ENCODE data around the gene CAMSAP1. TPM values are rescaled to one million over a fixed set of nuclear protein-coding genes. Genes with fewer than 3 reads are reported as not detected.

Gene CAMSAP1
- total and polyA plus RNA-seq, 7 donors, result 2.3 to 37.7 (median 19.4) TPM

GRCh38 chr9:135821116-135821515 lies 86.2 kb downstream of the CAMSAP1 start:
- no peak for DNase-seq
- TF ChIP-seq EP300 (IDR thresholded peaks at IDR 0.05) (no peak), POLR2A (IDR thresholded peaks at IDR 0.05) (no peak), CTCF (IDR thresholded peaks at IDR 0.05) (no peak), POLR2AphosphoS5 (IDR thresholded peaks at IDR 0.05) (no peak)
- intact Hi-C loops (cut with DNase I), result no loop called here
- no peak overlapping the region for H3K27ac ChIP-seq
- H3K9me3 ChIP-seq, result no peaks in the 10 kb centered on the region
- H3K27me3 ChIP-seq, result no peaks in the 10 kb centered on the region
- no peaks in the 10 kb centered on the region for H3K4me1 ChIP-seq
- 98% methylated on average over 20 of the region's 20 CpGs for WGBS, 2 donors
- H3K36me3 ChIP-seq, result peaks cover 27 to 82% (median 63%) of the 10 kb centered on the region in 4 donors
- no peak overlapping the region for H3K4me3 ChIP-seq

- H3K9me3 ChIP-seq, result no peaks in the 10 kb centered on the region
- H3K36me3 ChIP-seq, result peaks cover 27 to 87% (median 66%) of the 10 kb centered on the region in 4 donors
- intact Hi-C loops (cut with DNase I), result no loop called here
- no peaks in the 10 kb centered on the region for H3K4me1 ChIP-seq
- TF ChIP-seq CTCF (IDR thresholded peaks at IDR 0.05) (no peak), EP300 (IDR thresholded peaks at IDR 0.05) (no peak), POLR2A (IDR thresholded peaks at IDR 0.05) (no peak), POLR2AphosphoS5 (IDR thresholded peaks at IDR 0.05) (no peak)
- DNase-seq, result no peak
- 97 to 98% methylated on average over 18 of the region's 18 CpGs for WGBS, 2 donors
- no peaks in the 10 kb centered on the region for H3K27me3 ChIP-seq
- no peak overlapping the region for H3K27ac ChIP-seq
- H3K4me3 ChIP-seq, result no peak overlapping the region
Observed at GRCh38 chr9:135820661-135821060, 86.7 kb downstream of the CAMSAP1 start.

- Histone ChIP-seq H3K4me1 (no peaks in the 10 kb centered on the region), H3K27me3 (no peaks in the 10 kb centered on the region), H3K36me3 (peaks cover 27 to 94% (median 66%) of the 10 kb centered on the region in 4 donors), H3K9me3 (no peaks in the 10 kb centered on the region), H3K4me3 (no peak overlapping the region), H3K27ac (no peak overlapping the region)
- DNase-seq, result no peak
- TF ChIP-seq POLR2A (IDR thresholded peaks at IDR 0.05), result no peak
- TF ChIP-seq POLR2AphosphoS5 (IDR thresholded peaks at IDR 0.05), result no peak
- no peak for TF ChIP-seq CTCF (IDR thresholded peaks at IDR 0.05)
- TF ChIP-seq EP300 (IDR thresholded peaks at IDR 0.05), result no peak
- WGBS, 2 donors, result 95% methylated on average over 13 of the region's 13 CpGs
- intact Hi-C loops (cut with DNase I), result no loop called here
Observed at GRCh38 chr9:135819905-135820304, 87.4 kb downstream of the CAMSAP1 start.

GRCh38 chr9:135818718-135819475 lies 88.4 kb downstream of the CAMSAP1 start:
- peaks cover 27 to 97% (median 71%) of the 10 kb centered on the region in 4 donors for H3K36me3 ChIP-seq
- intact Hi-C loops (cut with DNase I), result no loop called here
- no peak overlapping the region for H3K4me3 ChIP-seq
- H3K4me1 ChIP-seq, result no peaks in the 10 kb centered on the region
- peak; percentile 60 for DNase-seq
- WGBS, 2 donors, result 97 to 98% methylated on average over 43 of the region's 43 CpGs
- no peak overlapping the region for H3K27ac ChIP-seq
- TF ChIP-seq EP300 (IDR thresholded peaks at IDR 0.05), result no peak
- no peak for TF ChIP-seq POLR2AphosphoS5 (IDR thresholded peaks at IDR 0.05)
- TF ChIP-seq POLR2A (IDR thresholded peaks at IDR 0.05), result no peak
- no peak for TF ChIP-seq CTCF (IDR thresholded peaks at IDR 0.05)
- H3K27me3 ChIP-seq, result no peaks in the 10 kb centered on the region
- H3K9me3 ChIP-seq, result no peaks in the 10 kb centered on the region
